Type B pancreatic cell (in vitro differentiated cells): ENCODE measurements around the gene ATP2C1. TPM values are rescaled to one million over a fixed set of nuclear protein-coding genes. Genes with fewer than 3 reads are reported as not detected.

Experiments used
- DNase-seq: peaks from one replicate; pipeline ENCODE4 v3.0.0; 2021; ENCODE audit warnings: mixed read lengths; ENCODE audit not compliant: unreplicated experiment; ENCODE audit errors: extremely low spot score
- H3K27ac Mint-ChIP-seq: 2 replicates; pipeline ENCODE4 v1.8.0; 2021; ENCODE audit warnings: mild to moderate bottlenecking, mixed read lengths
- H3K27me3 Mint-ChIP-seq: 2 replicates; pipeline ENCODE4 v1.8.0; 2021; ENCODE audit warnings: mixed read lengths
- H3K36me3 Mint-ChIP-seq: 2 replicates; pipeline ENCODE4 v1.8.0; 2021; ENCODE audit warnings: mixed read lengths
- H3K4me1 Mint-ChIP-seq: one replicate; pipeline ENCODE4 v1.8.0; 2021; ENCODE audit warnings: mixed read lengths; ENCODE audit not compliant: unreplicated experiment
- H3K4me3 Mint-ChIP-seq: 2 replicates; pipeline ENCODE4 v1.8.0; 2021; ENCODE audit warnings: mild to moderate bottlenecking, mixed read lengths
- H3K9me3 Mint-ChIP-seq: 2 replicates; pipeline ENCODE4 v1.8.0; 2021; ENCODE audit warnings: mixed read lengths
- total RNA-seq: library from RNA; stranded (reverse); gene quantifications from 2 replicates; pipeline ENCODE4 v1.2.1, GENCODE V29; 2021; ENCODE audit warnings: low replicate concordance
- TF ChIP-seq, protein P1 (sequence below): fragments of 200-600 bp; sonication (generic); conservative IDR thresholded peaks from 2 replicates; pipeline ENCODE4 v1.5.0; 2021; ENCODE audit warnings: antibody characterized with exemption, mild to moderate bottlenecking

The ATP2C1 gene
- total RNA-seq, 1 donor from 2014 or later, result 81.0 TPM

DNA sequence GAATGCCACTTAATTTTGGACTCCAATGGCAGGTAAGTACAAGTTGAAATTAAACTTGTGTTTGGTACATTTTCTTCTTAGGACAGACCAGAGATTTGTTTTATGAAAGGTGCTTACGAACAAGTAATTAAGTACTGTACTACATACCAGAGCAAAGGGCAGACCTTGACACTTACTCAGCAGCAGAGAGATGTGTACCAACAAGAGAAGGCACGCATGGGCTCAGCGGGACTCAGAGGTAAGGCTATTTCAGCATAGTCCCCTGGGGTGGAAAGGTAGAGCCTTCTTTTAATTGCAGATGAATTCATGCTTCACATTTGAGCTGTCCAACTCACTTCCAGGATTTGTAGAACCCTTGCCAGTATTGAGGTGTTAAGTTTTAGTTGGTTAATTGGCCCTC, 81.4 kb downstream of the ATP2C1 start:
- no peaks in the 10 kb centered on the region for H3K27me3 Mint-ChIP-seq
- H3K4me1 Mint-ChIP-seq, result no peaks in the 10 kb centered on the region

DNA sequence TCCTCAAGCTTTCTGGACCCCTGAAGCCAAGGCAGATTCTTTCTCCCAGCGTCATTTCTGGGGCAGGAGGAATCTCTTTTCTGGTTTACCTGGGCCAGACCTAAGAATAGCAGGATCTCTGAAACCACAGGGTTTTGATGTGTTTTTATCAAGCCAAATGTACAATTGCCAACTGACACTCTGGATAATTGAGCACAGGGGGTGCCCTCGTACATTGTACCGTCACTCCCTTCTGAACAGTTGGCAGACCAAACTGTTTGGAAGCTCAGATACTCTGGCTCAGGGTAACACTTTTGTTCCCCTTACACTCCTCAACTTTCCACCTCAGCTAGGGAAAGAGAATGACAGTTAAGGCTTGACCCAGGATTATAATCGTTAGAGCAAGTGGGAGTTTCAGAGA, 82.8 kb downstream of the ATP2C1 start:
- Mint-ChIP-seq H3K9me3 (no peaks in the 10 kb centered on the region), H3K27ac (no peak overlapping the region), H3K4me1 (no peaks in the 10 kb centered on the region), H3K36me3 (peaks cover 29% of the 10 kb centered on the region), H3K27me3 (no peaks in the 10 kb centered on the region), H3K4me3 (no peak overlapping the region)
- no peak for DNase-seq
- TF ChIP-seq, protein P1, sequence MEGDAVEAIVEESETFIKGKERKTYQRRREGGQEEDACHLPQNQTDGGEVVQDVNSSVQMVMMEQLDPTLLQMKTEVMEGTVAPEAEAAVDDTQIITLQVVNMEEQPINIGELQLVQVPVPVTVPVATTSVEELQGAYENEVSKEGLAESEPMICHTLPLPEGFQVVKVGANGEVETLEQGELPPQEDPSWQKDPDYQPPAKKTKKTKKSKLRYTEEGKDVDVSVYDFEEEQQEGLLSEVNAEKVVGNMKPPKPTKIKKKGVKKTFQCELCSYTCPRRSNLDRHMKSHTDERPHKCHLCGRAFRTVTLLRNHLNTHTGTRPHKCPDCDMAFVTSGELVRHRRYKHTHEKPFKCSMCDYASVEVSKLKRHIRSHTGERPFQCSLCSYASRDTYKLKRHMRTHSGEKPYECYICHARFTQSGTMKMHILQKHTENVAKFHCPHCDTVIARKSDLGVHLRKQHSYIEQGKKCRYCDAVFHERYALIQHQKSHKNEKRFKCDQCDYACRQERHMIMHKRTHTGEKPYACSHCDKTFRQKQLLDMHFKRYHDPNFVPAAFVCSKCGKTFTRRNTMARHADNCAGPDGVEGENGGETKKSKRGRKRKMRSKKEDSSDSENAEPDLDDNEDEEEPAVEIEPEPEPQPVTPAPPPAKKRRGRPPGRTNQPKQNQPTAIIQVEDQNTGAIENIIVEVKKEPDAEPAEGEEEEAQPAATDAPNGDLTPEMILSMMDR, result no peak

More for the DNA sequence above, 81.4 kb downstream of the ATP2C1 start:
- no peak for DNase-seq
- no peak overlapping the region for H3K27ac Mint-ChIP-seq
- H3K4me3 Mint-ChIP-seq, result no peak overlapping the region
- no peaks in the 10 kb centered on the region for H3K9me3 Mint-ChIP-seq
- peaks cover 41% of the 10 kb centered on the region for H3K36me3 Mint-ChIP-seq
- TF ChIP-seq, protein P1, result no peak

DNA sequence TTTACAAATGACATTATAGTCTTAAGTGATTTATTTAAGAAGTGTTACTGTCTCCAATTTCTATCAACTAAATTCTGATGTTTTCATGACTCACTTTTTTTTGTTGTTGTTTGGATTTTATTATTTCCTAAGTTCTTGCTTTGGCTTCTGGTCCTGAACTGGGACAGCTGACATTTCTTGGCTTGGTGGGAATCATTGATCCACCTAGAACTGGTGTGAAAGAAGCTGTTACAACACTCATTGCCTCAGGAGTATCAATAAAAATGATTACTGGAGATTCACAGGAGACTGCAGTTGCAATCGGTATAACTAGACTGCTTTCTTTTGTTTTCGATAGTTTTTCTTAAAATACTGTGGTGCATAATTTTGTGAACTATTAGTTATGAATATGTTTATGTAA, 85.2 kb downstream of the ATP2C1 start:
- TF ChIP-seq, protein P1, result no peak
- Mint-ChIP-seq H3K36me3 (peaks cover 19% of the 10 kb centered on the region), H3K4me3 (no peak overlapping the region), H3K9me3 (no peaks in the 10 kb centered on the region), H3K4me1 (no peaks in the 10 kb centered on the region), H3K27ac (no peak overlapping the region), H3K27me3 (no peaks in the 10 kb centered on the region)
- DNase-seq, result no peak

DNA sequence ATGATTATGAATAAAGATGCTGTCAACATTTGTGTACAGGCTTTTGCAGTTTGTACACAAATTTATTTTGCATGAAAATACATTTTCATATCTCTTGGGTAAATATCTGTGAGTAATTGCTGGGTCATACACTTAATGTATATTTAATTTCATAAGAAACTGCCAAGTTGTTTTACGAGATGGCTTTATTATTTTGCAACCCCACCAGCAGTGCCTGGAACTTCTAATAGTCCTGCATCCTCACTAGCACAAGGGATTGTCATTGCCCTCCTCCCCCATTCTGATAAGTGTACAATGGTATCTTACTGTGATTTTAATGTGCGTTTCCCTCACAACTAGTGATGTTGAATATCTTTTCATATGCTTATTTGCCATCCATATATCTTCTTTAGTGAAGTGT, 87.6 kb downstream of the ATP2C1 start:
- H3K36me3 Mint-ChIP-seq, result peaks cover 12% of the 10 kb centered on the region
- DNase-seq, result no peak
- no peak overlapping the region for H3K4me3 Mint-ChIP-seq
- no peak overlapping the region for H3K27ac Mint-ChIP-seq
- TF ChIP-seq, protein P1, result no peak
- H3K27me3 Mint-ChIP-seq, result no peaks in the 10 kb centered on the region
- no peaks in the 10 kb centered on the region for H3K9me3 Mint-ChIP-seq
- no peaks in the 10 kb centered on the region for H3K4me1 Mint-ChIP-seq

DNA sequence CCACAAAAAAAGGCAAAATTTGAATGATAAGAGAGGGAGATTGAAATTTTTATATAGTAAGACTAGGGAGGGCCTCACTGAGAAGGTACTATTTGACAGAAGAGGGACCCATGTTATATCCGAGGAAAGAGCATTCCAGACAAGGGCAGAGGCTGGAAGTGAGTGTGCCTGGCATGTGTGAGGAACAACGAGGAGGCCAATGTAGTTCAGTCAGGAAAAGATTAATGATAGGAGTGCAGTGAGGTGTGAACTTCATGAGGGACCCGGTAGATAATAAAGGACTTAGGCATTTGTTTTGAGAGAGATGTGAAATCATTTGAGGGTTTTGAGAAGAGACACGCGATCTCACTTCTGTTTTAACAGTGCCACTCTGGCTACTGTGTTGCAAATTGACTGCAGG, 96.4 kb downstream of the ATP2C1 start:
- Mint-ChIP-seq H3K4me3 (no peak overlapping the region), H3K27ac (no peak overlapping the region), H3K27me3 (no peaks in the 10 kb centered on the region), H3K36me3 (peaks cover 22% of the 10 kb centered on the region), H3K4me1 (no peaks in the 10 kb centered on the region), H3K9me3 (no peaks in the 10 kb centered on the region)
- no peak for DNase-seq
- TF ChIP-seq, protein P1, result no peak

DNA sequence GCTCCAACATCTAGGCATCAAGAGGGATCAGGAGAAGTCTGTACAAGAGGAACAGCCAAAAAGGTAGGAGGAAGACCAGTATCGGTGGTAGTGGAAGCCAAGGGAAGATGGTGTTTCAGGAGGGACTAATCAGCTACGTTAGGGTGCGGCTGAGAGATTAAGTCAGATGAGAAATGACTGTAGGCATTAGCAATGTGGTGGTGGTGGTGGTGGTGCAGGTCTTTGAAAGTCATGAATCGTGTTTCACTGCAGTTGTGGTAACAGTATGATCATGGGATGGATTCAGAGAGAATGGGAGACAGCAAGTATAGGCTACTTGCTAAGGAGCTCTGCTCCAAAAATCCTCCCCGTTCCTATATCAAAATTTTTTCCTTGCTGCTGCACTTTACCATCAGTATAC, 97.2 kb downstream of the ATP2C1 start:
- no peak overlapping the region for H3K4me3 Mint-ChIP-seq
- H3K27ac Mint-ChIP-seq, result no peak overlapping the region
- DNase-seq, result no peak
- no peaks in the 10 kb centered on the region for H3K4me1 Mint-ChIP-seq
- TF ChIP-seq, protein P1, result no peak
- H3K36me3 Mint-ChIP-seq, result peaks cover 18% of the 10 kb centered on the region
- no peaks in the 10 kb centered on the region for H3K9me3 Mint-ChIP-seq
- no peaks in the 10 kb centered on the region for H3K27me3 Mint-ChIP-seq
